ENCODE results near the gene CYBA. TPM values are rescaled to one million over a fixed set of nuclear protein-coding genes. Genes with fewer than 3 reads are reported as not detected.

Gene CYBA
- total and polyA plus RNA-seq, 9 of the 15 experiments (the other 6 are each of a cell fraction or from before 2014, with no cell fraction given): 0.34 to 683 (median 93.0) TPM

GRCh38 chr16:88645941-88646340, 4.9 kb downstream of the CYBA start:
- H3K9me1 ChIP-seq (ENCODE audit: control insufficient read depth, insufficient read depth, low read length): no peaks in the 10 kb centered on the region
- POLR2A ChIA-PET: no interaction called here
- no peak overlapping the region for H2AFZ ChIP-seq (ENCODE audit: low read depth, low read length)
- H3K4me3 ChIP-seq: no peak overlapping the region
- no TSS peak for BruUV-seq (replicated peaks)
- H4K20me1 ChIP-seq (replicated peaks; ENCODE audit: control insufficient read depth, insufficient read depth, low read length): peaks cover 5% of the 10 kb centered on the region; the same call in 1 of the 2 replicates
- H3K79me2 ChIP-seq (ENCODE audit: control insufficient read depth, insufficient read depth, low read length): peaks cover 24% of the 10 kb centered on the region
- intact Hi-C loops (cut with micrococcal nuclease): no loop called here
- peaks cover 0 to 80% of the 10 kb centered on the region in 2 experiments; a peak in 3 of 5 replicates for H3K4me1 ChIP-seq (replicated peaks in 1 of 2; ENCODE audit: control insufficient read depth in 2 of 2, insufficient read depth in 2 of 2, low read length in 2 of 2)
- FAIRE-seq: no peak
- CTCF ChIA-PET (ENCODE audit: low intra/inter-chr PET ratio): no interaction called here
- WGBS (ENCODE audit: insufficient coverage, low coverage, missing lambda C conversion rate): 92% methylated on average over 23 of the region's 23 CpGs
- no peak for DNase-seq (ENCODE audit: extremely low read depth in 1 of 4, low spot score in 3 of 4)
- no peaks in the 10 kb centered on the region for H3K9me3 ChIP-seq (replicated peaks; ENCODE audit: control insufficient read depth, insufficient read depth, low read depth, low read length)
- in situ Hi-C loops (cut with MboI): no loop called here
- ATAC-seq: no peak
- TF ChIP-seq ZBTB33 (CRISPR knock-in tag; IDR thresholded peaks at IDR 0.05): 0 out of 2 replicates have a peak, but pooled peaks have one; percentile 58
- no peak for TF ChIP-seq ZNF668 (CRISPR knock-in tag; IDR thresholded peaks at IDR 0.05)
- peak; percentile 63 for TF ChIP-seq POLR2G (IDR thresholded peaks at IDR 0.05; ENCODE audit: low read depth, low read length)
- H3K27me3 ChIP-seq (ENCODE audit: control insufficient read depth in 2 of 2, insufficient read depth in 2 of 2, low read length in 2 of 2): no peaks in the 10 kb centered on the region
- H3K9ac ChIP-seq (ENCODE audit: insufficient read depth in 1 of 2, low read depth in 2 of 2, low read length in 2 of 2): no peak overlapping the region; a peak in 1 of 4 replicates
- H3K36me3 ChIP-seq (ENCODE audit: control insufficient read depth, insufficient read depth, low read length): peaks cover 38% of the 10 kb centered on the region; the same call in 2 of the 3 replicates
- H3K4me2 ChIP-seq (ENCODE audit: insufficient read depth, low read length): no peak overlapping the region
- no peak overlapping the region for H3K27ac ChIP-seq (ENCODE audit: extremely low read depth, low read depth, low read length)

- H3K9ac ChIP-seq (ENCODE audit: insufficient read depth in 1 of 2, low read depth in 2 of 2, low read length in 2 of 2): no peak overlapping the region
- no peak overlapping the region for H3K27ac ChIP-seq (ENCODE audit: extremely low read depth, low read depth, low read length)
- H3K4me3 ChIP-seq: no peak overlapping the region
- peaks cover 20% of the 10 kb centered on the region for H3K79me2 ChIP-seq (ENCODE audit: control insufficient read depth, insufficient read depth, low read length)
- no peak for DNase-seq (ENCODE audit: extremely low read depth in 1 of 4, low spot score in 3 of 4)
- FAIRE-seq: no peak
- ChIA-PET POLR2A (no interaction called here), CTCF (ENCODE audit: low intra/inter-chr PET ratio) (no interaction called here)
- no peak overlapping the region for H3K4me2 ChIP-seq (ENCODE audit: insufficient read depth, low read length)
- TF ChIP-seq ZNF398 (CRISPR knock-in tag; IDR thresholded peaks at IDR 0.05): no peak
- no peak for TF ChIP-seq ZNF77 (CRISPR knock-in tag; IDR thresholded peaks at IDR 0.05)
- no peak for TF ChIP-seq E4F1 (CRISPR knock-in tag; IDR thresholded peaks at IDR 0.05; ENCODE audit: borderline replicate concordance)
- peaks cover 0 to under 1% of the 10 kb centered on the region in 2 experiments; a peak in 2 of 5 replicates for H3K27me3 ChIP-seq (ENCODE audit: control insufficient read depth in 2 of 2, insufficient read depth in 2 of 2, low read length in 2 of 2)
- WGBS (ENCODE audit: insufficient coverage, low coverage, missing lambda C conversion rate): 83% methylated on average over 16 of the region's 16 CpGs
- H2AFZ ChIP-seq (ENCODE audit: low read depth, low read length): no peak overlapping the region
- peaks cover 38% of the 10 kb centered on the region; the same call in 2 of the 3 replicates for H3K36me3 ChIP-seq (ENCODE audit: control insufficient read depth, insufficient read depth, low read length)
- no peak for ATAC-seq
- in situ Hi-C loops (cut with MboI) (no loop called here), intact Hi-C loops (cut with micrococcal nuclease) (no loop called here)
- no TSS peak for BruUV-seq (replicated peaks)
- H3K9me3 ChIP-seq (replicated peaks; ENCODE audit: control insufficient read depth, insufficient read depth, low read depth, low read length): no peaks in the 10 kb centered on the region
- peaks cover 5% of the 10 kb centered on the region; the same call in 1 of the 2 replicates for H4K20me1 ChIP-seq (replicated peaks; ENCODE audit: control insufficient read depth, insufficient read depth, low read length)
- H3K4me1 ChIP-seq (replicated peaks in 1 of 2; ENCODE audit: control insufficient read depth in 2 of 2, insufficient read depth in 2 of 2, low read length in 2 of 2): peaks cover 0 to 80% of the 10 kb centered on the region in 2 experiments; a peak in 3 of 5 replicates
- no peaks in the 10 kb centered on the region for H3K9me1 ChIP-seq (ENCODE audit: control insufficient read depth, insufficient read depth, low read length)
Measured at GRCh38 chr16:88645455-88645854, 5.4 kb downstream of the CYBA start.
